H1 (cell line): ENCODE data around the gene RAB8B. TPM values are rescaled to one million over a fixed set of nuclear protein-coding genes. Genes with fewer than 3 reads are reported as not detected.

Experiments used
- CTCF ChIA-PET: fragments of 300-600 bp; sonication (Branson Sonifier 250); formaldehyde crosslinking; loops from one replicate; lab custom pipeline; 2021; ENCODE audit not compliant: partially characterized antibody; lab: Charles Lee
- POLR2A ChIA-PET: fragments of 300-600 bp; sonication (Branson Sonifier 250); formaldehyde crosslinking; loops from one replicate; lab custom pipeline; 2021; ENCODE audit warnings: inconsistent platforms; ENCODE audit not compliant: partially characterized antibody; lab: Charles Lee
- DNase-seq, 2 experiments: peaks; one replicate each; pipeline versions ENCODE4 v3.0.0 to v3.0.0-alpha.2; 2010 to 2022; ENCODE audit warnings: low spot score in 2 of 2, low read depth in 1 of 2, mixed read lengths in 1 of 2
- FAIRE-seq: peaks from 2 replicates; lab custom pipeline; 2011; peaks lifted over from hg19 to GRCh38; lab: Jason Lieb, UNC
- H2AFZ ChIP-seq: 2 replicates; pipeline ENCODE4 v1.8.1; 2012; ENCODE audit warnings: low read length, inconsistent platforms
- H2AK5ac ChIP-seq: 2 replicates; pipeline ENCODE4 v1.6.1; 2013; ENCODE audit warnings: low read depth, low read length
- H2BK120ac ChIP-seq: replicated peaks from 2 replicates; pipeline ENCODE3; 2013; ENCODE audit warnings: low read depth, low read length, inconsistent platforms
- H2BK12ac ChIP-seq: 2 replicates; pipeline ENCODE4 v1.6.1; 2013; ENCODE audit warnings: low read depth, low read length
- H2BK15ac ChIP-seq: 2 replicates; pipeline ENCODE4 v1.6.1; 2013; ENCODE audit warnings: low read length
- H2BK20ac ChIP-seq: 2 replicates; pipeline ENCODE4 v1.6.1; 2013; ENCODE audit warnings: low read length
- H2BK5ac ChIP-seq: 2 replicates; pipeline ENCODE4 v1.6.1; 2013; ENCODE audit warnings: low read depth, low read length
- H3K14ac ChIP-seq: 2 replicates; pipeline ENCODE4 v1.6.1; 2013; ENCODE audit warnings: inconsistent platforms; ENCODE audit not compliant: insufficient read length
- H3K18ac ChIP-seq: 2 replicates; pipeline ENCODE4 v1.6.1; 2013; ENCODE audit warnings: low read length; ENCODE audit errors: extremely low read depth
- H3K23ac ChIP-seq: 2 replicates; pipeline ENCODE4 v1.6.1; 2013; ENCODE audit warnings: inconsistent platforms; ENCODE audit not compliant: insufficient read length
- H3K23me2 ChIP-seq: 2 replicates; pipeline ENCODE4 v1.6.1; 2013; ENCODE audit warnings: low read depth, low read length
- H3K27ac ChIP-seq: 2 replicates; pipeline ENCODE4 v1.6.1; 2011; ENCODE audit warnings: low read depth, low read length, inconsistent platforms
- H3K27me3 ChIP-seq, 4 experiments: replicated peaks in 1 of 4; 1 replicate in 1 of 4; 2 replicates in 3 of 4; pipeline versions ENCODE4 v1.6.1 to v1.8.1; 2011 to 2013; ENCODE audit warnings: low read length in 3 of 4, mild to moderate bottlenecking in 3 of 4, inconsistent platforms in 2 of 4, mixed read lengths in 2 of 4, moderate library complexity in 1 of 4; ENCODE audit not compliant: control insufficient read depth in 3 of 4, insufficient read depth in 3 of 4; ENCODE audit errors: extremely low read depth in 1 of 4
- H3K36me3 ChIP-seq, 4 experiments: 2 replicates each; pipeline versions ENCODE4 v1.6.1 to v1.8.1; 2011 to 2013; ENCODE audit warnings: mild to moderate bottlenecking in 4 of 4, low read length in 3 of 4, moderate library complexity in 2 of 4, control low read depth in 1 of 4, inconsistent platforms in 1 of 4; ENCODE audit not compliant: insufficient read depth in 4 of 4, control insufficient read depth in 2 of 4
- H3K4ac ChIP-seq: replicated peaks from 2 replicates; pipeline ENCODE3; 2013; ENCODE audit warnings: low read length, low read depth, mixed read lengths, inconsistent platforms; ENCODE audit not compliant: insufficient read length
- H3K4me1 ChIP-seq, 4 experiments: replicated peaks in 1 of 4; 1 replicate in 1 of 4; 2 replicates in 3 of 4; pipeline versions ENCODE4 v1.6.1 to v1.8.1; 2011 to 2013; ENCODE audit warnings: low read length in 3 of 4, inconsistent platforms in 2 of 4, mixed read lengths in 1 of 4; ENCODE audit not compliant: insufficient read depth in 4 of 4, control insufficient read depth in 3 of 4
- H3K4me2 ChIP-seq, 2 experiments: 2 replicates each; pipeline versions ENCODE4 v1.6.1 to v1.8.1; 2011 to 2013; ENCODE audit warnings: low read depth in 2 of 2, low read length in 2 of 2, control low read depth in 1 of 2, inconsistent platforms in 1 of 2, mild to moderate bottlenecking in 1 of 2; ENCODE audit not compliant: insufficient read depth in 1 of 2
- H3K4me3 ChIP-seq, 4 experiments: fragments of 200-600, 300-600 bp in 1 of 4; sonication (generic), shearing (Covaris generic), sonication (Bioruptor Twin) in 1 of 4; 2 replicates each; pipeline versions ENCODE4 v1.5.1 to v1.8.1; 2011 to 2016; ENCODE audit warnings: low read length in 4 of 4, low read depth in 3 of 4, control low read depth in 2 of 4, inconsistent platforms in 2 of 4, mild to moderate bottlenecking in 2 of 4, mixed read lengths in 1 of 4, moderate library complexity in 1 of 4; ENCODE audit not compliant: insufficient read depth in 2 of 4; ENCODE audit errors: extremely low read depth in 1 of 4
- H3K56ac ChIP-seq: replicated peaks from 2 replicates; pipeline ENCODE3; 2013; ENCODE audit warnings: low read depth, mild to moderate bottlenecking, mixed read lengths, low read length, inconsistent platforms; ENCODE audit not compliant: insufficient read length
- H3K79me1 ChIP-seq: 2 replicates; pipeline ENCODE4 v1.6.1; 2013; ENCODE audit warnings: low read depth, low read length, control low read depth
- H3K79me2 ChIP-seq, 2 experiments: 2 replicates each; pipeline versions ENCODE4 v1.6.1 to v1.8.1; 2012 to 2013; ENCODE audit warnings: low read length in 2 of 2, mild to moderate bottlenecking in 2 of 2, inconsistent platforms in 1 of 2; ENCODE audit not compliant: insufficient read depth in 2 of 2, control insufficient read depth in 1 of 2
- H3K9ac ChIP-seq, 4 experiments: replicated peaks in 1 of 4; 1 replicate in 1 of 4; 2 replicates in 3 of 4; pipeline versions ENCODE4 v1.6.1 to v1.8.1; 2011 to 2013; ENCODE audit warnings: low read depth in 3 of 4, low read length in 3 of 4, control low read depth in 2 of 4, mild to moderate bottlenecking in 2 of 4, moderate library complexity in 2 of 4, inconsistent platforms in 1 of 4; ENCODE audit errors: extremely low read depth in 1 of 4
- H3K9me3 ChIP-seq, 2 experiments: 2 replicates each; pipeline versions ENCODE4 v1.6.1 to v1.8.1; 2012 to 2013; ENCODE audit warnings: mild to moderate bottlenecking in 2 of 2, moderate library complexity in 2 of 2, control low read depth in 1 of 2, inconsistent platforms in 1 of 2, low read depth in 1 of 2, low read length in 1 of 2, mixed read lengths in 1 of 2; ENCODE audit not compliant: insufficient read depth in 2 of 2
- H4K20me1 ChIP-seq, 2 experiments: replicated peaks in 1 of 2; 2 replicates each; pipeline versions ENCODE3 to v1.8.1; 2011 to 2013; ENCODE audit warnings: inconsistent platforms in 2 of 2, low read length in 2 of 2, mild to moderate bottlenecking in 1 of 2; ENCODE audit not compliant: insufficient read depth in 2 of 2, control insufficient read depth in 1 of 2
- H4K5ac ChIP-seq: 2 replicates; pipeline ENCODE4 v1.6.1; 2013; ENCODE audit warnings: low read length, low read depth, mixed read lengths, inconsistent platforms; ENCODE audit not compliant: insufficient read length
- H4K8ac ChIP-seq: 2 replicates; pipeline ENCODE4 v1.8.0; 2013; ENCODE audit warnings: mild to moderate bottlenecking, moderate library complexity, low read length, inconsistent platforms; ENCODE audit not compliant: insufficient read depth; ENCODE audit errors: extremely low read depth
- H4K91ac ChIP-seq: replicated peaks from 2 replicates; pipeline ENCODE3; 2013; ENCODE audit warnings: low read length, mixed read lengths, inconsistent platforms; ENCODE audit not compliant: insufficient read length
- ATF2 ChIP-seq: IDR thresholded peaks from 2 replicates; pipeline ENCODE4 v1.6.1; 2012; ENCODE audit warnings: low read length, inconsistent platforms
- CBX8 ChIP-seq: fragments of 300-800, 300-1000 bp; sonication (generic); IDR thresholded peaks from 2 replicates; pipeline ENCODE4 v1.7.1; 2016; ENCODE audit warnings: low read depth, low read length, borderline replicate concordance
- CEBPB ChIP-seq: IDR thresholded peaks from 2 replicates; pipeline ENCODE4 v1.6.1; 2012; ENCODE audit warnings: low read depth, low read length
- EGR1 ChIP-seq: IDR thresholded peaks from 2 replicates; pipeline ENCODE4 v1.6.1; 2011; ENCODE audit warnings: low read depth, low read length, borderline replicate concordance
- HDAC2 ChIP-seq, 2 experiments: fragments of 300-600 bp in 1 of 2; sonication (generic) in 1 of 2; IDR thresholded peaks; 2 replicates each; pipeline ENCODE4 v1.6.1; 2011 to 2012; ENCODE audit warnings: low read depth in 2 of 2, low read length in 2 of 2, mild to moderate bottlenecking in 2 of 2, moderate library complexity in 2 of 2, borderline replicate concordance in 1 of 2, inconsistent platforms in 1 of 2
- JUN ChIP-seq: IDR thresholded peaks from 2 replicates; pipeline ENCODE4 v1.6.1; 2011; ENCODE audit warnings: low read depth, mild to moderate bottlenecking, improper control_type of control experiment, low read length
- KDM5A ChIP-seq: fragments of 200-600 bp; IDR thresholded peaks from 2 replicates; pipeline ENCODE4 v1.7.1; 2012; ENCODE audit warnings: mild to moderate bottlenecking, low read length, inconsistent platforms, mixed read lengths
- SIRT6 ChIP-seq: IDR thresholded peaks from one replicate; pipeline ENCODE4 v1.7.1; 2012; ENCODE audit warnings: low read length, inconsistent platforms
- TEAD4 ChIP-seq: IDR thresholded peaks from 2 replicates; pipeline ENCODE4 v1.6.1; 2012; ENCODE audit warnings: low read depth, low read length, inconsistent platforms, mixed read lengths
- ZNF274 ChIP-seq: IDR thresholded peaks from 2 replicates; pipeline ENCODE4 v1.7.0; 2012; ENCODE audit warnings: low read length, borderline replicate concordance; ENCODE audit errors: extremely low read depth
- WGBS, 2 experiments: shearing (Covaris generic) in 1 of 2; methylation state at CpG; one replicate each; pipeline versions ENCODE4 v1.1.6 to v1.1.7; 2013 to 2015; ENCODE audit warnings: low lambda C conversion rate in 2 of 2, mixed read lengths in 2 of 2, inconsistent platforms in 1 of 2, low coverage in 1 of 2, missing lambda C conversion rate in 1 of 2; ENCODE audit not compliant: insufficient replicate concordance in 2 of 2, insufficient coverage in 1 of 2, insufficient read length in 1 of 2; ENCODE audit errors: extremely low coverage in 1 of 2, missing lambda C conversion rate in 1 of 2; 5-methylcytosine and 5-hydroxymethylcytosine counted together
- polyA plus RNA-seq, 7 experiments: library from polyadenylated mRNA; depleted of rRNA in 3 of 7; stranded (reverse) in 5 of 7; unstranded in 2 of 7; fragments of >200 nt in 5 of 7; fragments of 200-250 nt in 2 of 7; gene quantifications; 1 replicate in 5 of 7; 2 replicates in 1 of 7; 4 replicates in 1 of 7; pipeline versions ENCODE4 v1.2.1 to v1.2.3, GENCODE V29; 2011 to 2013; ENCODE audit warnings: missing spikeins in 2 of 7, mixed read lengths in 2 of 7
- total RNA-seq: library from RNA; stranded (reverse); fragmentation: NEBNext Ultra II Directional; extraction: Animal tissue kit (Norgen Biotek cat#: 25700); gene quantifications from 2 replicates; pipeline ENCODE4 v1.2.1, GENCODE V29; 2021

Gene RAB8B
- total and polyA plus RNA-seq, 2 of the 8 experiments (the other 6 are each of a cell fraction or from before 2014, with no cell fraction given): 9.5 to 47.8 TPM

- CTCF ChIA-PET: interaction anchor here (0.6 to 1.2 kb wide), 4 partner anchors 12 to 22 kb away, joined by 3 to 4 read pairs (median 3); no protein-coding TSS in a partner anchor
- no peak for DNase-seq
- TF ChIP-seq JUN: no peak
- no peak for TF ChIP-seq TEAD4
- TF ChIP-seq SIRT6: no peak
- TF ChIP-seq KDM5A: no peak
- no peak for TF ChIP-seq ATF2
- TF ChIP-seq EGR1: no peak
- no peak for TF ChIP-seq CBX8
- no peak for TF ChIP-seq ZNF274
- TF ChIP-seq CEBPB: no peak
- no peak for TF ChIP-seq HDAC2 (IDR thresholded peaks at IDR 0.05; ENCODE audit: borderline replicate concordance in 1 of 2, low read depth in 2 of 2, low read length in 2 of 2)
These were observed 1.0 kb upstream of the RAB8B start for GRCh38 chr15:63188247-63188925.

More at GRCh38 chr15:63188247-63188925, 1.0 kb upstream of the RAB8B start:
- H3K4ac ChIP-seq: no peak overlapping the region
- POLR2A ChIA-PET: interaction anchor here (0.7 to 1.8 kb wide), 5 partner anchors 9 to 142 kb away, joined by 3 to 6 read pairs (median 3); no protein-coding TSS in a partner anchor
- H3K36me3 ChIP-seq: no peaks in the 10 kb centered on the region
- H4K5ac ChIP-seq: peak overlapping the region; percentile 85
- H4K20me1 ChIP-seq: peaks cover 0 to 2% of the 10 kb centered on the region in 2 experiments
- H3K9me3 ChIP-seq: no peaks in the 10 kb centered on the region
- H2BK12ac ChIP-seq: no peak overlapping the region
- peak overlapping the region; percentile 80 for H4K91ac ChIP-seq
- no peak overlapping the region for H2AK5ac ChIP-seq
- no peak overlapping the region for H2BK15ac ChIP-seq
- H3K27me3 ChIP-seq: no peaks in the 10 kb centered on the region
- H3K79me1 ChIP-seq: no peaks in the 10 kb centered on the region; the same call in 1 of the 2 replicates
- no peak overlapping the region for H3K23ac ChIP-seq
- peak overlapping the region; percentile 77 for H3K56ac ChIP-seq
- peaks cover 6% of the 10 kb centered on the region; the same call in 1 of the 2 replicates for H3K23me2 ChIP-seq
- H3K4me1 ChIP-seq: peaks cover 0 to 2% (median 0%) of the 10 kb centered on the region in 4 experiments; a peak in 1 of 7 replicates
- H4K8ac ChIP-seq: peak overlapping the region; percentile 85; the same call in 1 of the 2 replicates
- H2BK120ac ChIP-seq: no peak overlapping the region
- no peak overlapping the region; the same call in 1 of the 2 replicates for H2BK5ac ChIP-seq
- H3K18ac ChIP-seq: no peak overlapping the region; the same call in 1 of the 2 replicates
- no peak overlapping the region for H2BK20ac ChIP-seq
- WGBS, 2 experiments: 38% methylated on average over 10 of the region's 10 CpGs; no CpG with 5 or more reads in 1 of the 2 experiments
- peak overlapping the region; percentile 51; the same call in 1 of the 2 replicates for H3K27ac ChIP-seq
- peak overlapping the region; percentile 72 to 99 for H3K4me2 ChIP-seq
- peak overlapping the region; percentile 64 to 96 (median 78) for H3K4me3 ChIP-seq
- H3K14ac ChIP-seq: peak overlapping the region; percentile 55
- FAIRE-seq: no peak
- H2AFZ ChIP-seq: peak overlapping the region; percentile 87; the same call in 1 of the 2 replicates
- H3K9ac ChIP-seq: peak overlapping the region; percentile 37 to 75 (median 73); a peak in 4 of 7 replicates
- peaks cover 6 to 36% of the 10 kb centered on the region in 2 experiments for H3K79me2 ChIP-seq
